GM12892 (cell line): ENCODE results near the gene CCNT1.

Experiments
- POLR2A ChIP-seq: IDR thresholded peaks from 2 replicates; pipeline ENCODE4 v1.6.1; 2011; ENCODE audit warnings: low read depth, low read length, control low read depth
- POLR2AphosphoS5 ChIP-seq: IDR thresholded peaks from 2 replicates; pipeline ENCODE4 v1.6.1; 2011; ENCODE audit warnings: low read depth, low read length, control low read depth
- TAF1 ChIP-seq: IDR thresholded peaks from 2 replicates; pipeline ENCODE4 v1.6.1; 2011; ENCODE audit warnings: low read depth, mild to moderate bottlenecking, control low read depth, low read length, borderline replicate concordance

DNA sequence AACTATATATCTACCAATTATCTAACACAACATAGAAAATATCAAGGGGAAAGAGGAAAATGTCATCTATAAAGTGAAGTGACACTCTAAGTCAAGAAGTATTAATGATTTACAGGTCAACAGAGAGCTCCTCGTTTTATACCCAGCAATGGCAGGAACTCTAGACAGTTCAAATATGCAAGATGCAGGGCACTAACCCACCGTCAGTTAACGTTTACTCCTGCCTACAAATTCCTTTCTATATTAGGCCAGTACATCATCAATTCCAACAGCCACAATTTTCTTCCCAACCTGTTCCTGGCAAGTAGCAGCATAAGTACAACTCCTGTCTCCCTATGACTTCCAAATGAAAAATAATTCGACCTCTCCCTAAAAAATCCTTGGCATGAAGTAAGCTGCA is 25.5 kb downstream of the CCNT1 start:
- TF ChIP-seq POLR2A = no peak
- TF ChIP-seq POLR2AphosphoS5 = no peak
- TF ChIP-seq TAF1 = no peak
